Brain microvascular endothelial cell (primary cell): ENCODE results near the gene MITF.

Experiments used
- DNase-seq: peaks from one replicate; pipeline ENCODE4 v3.0.0-alpha.2; 2020
- H3K27ac ChIP-seq: fragments of 250-450 bp; sonication (Bioruptor Pico); 2 replicates; pipeline ENCODE4 v1.5.1; 2020; ENCODE audit warnings: mild to moderate bottlenecking, moderate library complexity
- H3K27me3 ChIP-seq: fragments of 250-450 bp; sonication (Bioruptor Pico); replicated peaks from 2 replicates; pipeline ENCODE4 v1.5.1; 2020; ENCODE audit warnings: mild to moderate bottlenecking
- H3K36me3 ChIP-seq: fragments of 250-450 bp; sonication (Bioruptor Pico); replicated peaks from 2 replicates; pipeline ENCODE4 v1.5.1; 2020; ENCODE audit warnings: mild to moderate bottlenecking
- H3K4me3 ChIP-seq: 2 replicates; pipeline ENCODE4 v1.5.1; 2011; ENCODE audit warnings: low read depth, mild to moderate bottlenecking, control low read depth, low read length, moderate library complexity
- CTCF ChIP-seq: IDR thresholded peaks from 2 replicates; pipeline ENCODE4 v1.5.1; 2011; ENCODE audit warnings: low read depth, mild to moderate bottlenecking, moderate library complexity, low read length, control low read depth, inconsistent platforms; ENCODE audit errors: missing control alignments
- in situ Hi-C: cut with HindIII; loops from 2 replicates; pipeline ENCODE4 v1.10.0; 2017; ENCODE audit warnings: low sequenced_read_pairs, low pct_ligation_motif_present

Gene MITF

GRCh38 chr3:69963643-69964042 is 224.4 kb downstream of the MITF start:
- no peak for TF ChIP-seq CTCF
- in situ Hi-C loops = no loop called here
- Histone ChIP-seq H3K27me3 (no peaks in the 10 kb centered on the region), H3K27ac (no peak overlapping the region), H3K4me3 (no peak overlapping the region), H3K36me3 (no peaks in the 10 kb centered on the region)
- DNase-seq = no peak

- Histone ChIP-seq H3K27ac (no peak overlapping the region), H3K27me3 (no peaks in the 10 kb centered on the region), H3K36me3 (no peaks in the 10 kb centered on the region), H3K4me3 (no peak overlapping the region)
- no peak for TF ChIP-seq CTCF
- DNase-seq = no peak
- in situ Hi-C loops = no loop called here
Measured at GRCh38 chr3:69967156-69967555, 227.9 kb downstream of the MITF start.

GRCh38 chr3:69970827-69971226 is 231.6 kb downstream of the MITF start:
- Histone ChIP-seq H3K4me3 (no peak overlapping the region), H3K36me3 (no peaks in the 10 kb centered on the region), H3K27ac (no peak overlapping the region), H3K27me3 (no peaks in the 10 kb centered on the region)
- in situ Hi-C loops = no loop called here
- DNase-seq = no peak
- no peak for TF ChIP-seq CTCF

GRCh38 chr3:69972672-69973071 is 233.4 kb downstream of the MITF start:
- Histone ChIP-seq H3K36me3 (no peaks in the 10 kb centered on the region), H3K27ac (no peak overlapping the region), H3K27me3 (no peaks in the 10 kb centered on the region), H3K4me3 (no peak overlapping the region)
- in situ Hi-C loops = no loop called here
- TF ChIP-seq CTCF = no peak
- no peak for DNase-seq

GRCh38 chr3:69976021-69976420 is 236.8 kb downstream of the MITF start:
- TF ChIP-seq CTCF = no peak
- in situ Hi-C loops = no loop called here
- H3K36me3 ChIP-seq = no peaks in the 10 kb centered on the region
- no peak overlapping the region for H3K4me3 ChIP-seq
- no peaks in the 10 kb centered on the region for H3K27me3 ChIP-seq
- H3K27ac ChIP-seq = no peak overlapping the region
- DNase-seq = no peak

GRCh38 chr3:69983546-69984265 is 244.4 kb downstream of the MITF start:
- Histone ChIP-seq H3K27ac (no peak overlapping the region), H3K36me3 (no peaks in the 10 kb centered on the region), H3K4me3 (no peak overlapping the region), H3K27me3 (no peaks in the 10 kb centered on the region)
- no peak for TF ChIP-seq CTCF
- no peak for DNase-seq
- in situ Hi-C loops = no loop called here
